Tibial nerve (tissue), 4 donors: ENCODE data around the gene HMCN1.

ENCODE experiments used
- EP300 ChIP-seq, 2 donors: sonication (generic); formaldehyde crosslinking; IDR thresholded peaks; one replicate each; pipeline ENCODE4 v1.6.1; 2017; ENCODE audit warnings: antibody characterized with exemption in 2 of 2, mild to moderate bottlenecking in 1 of 2
- POLR2A ChIP-seq, 2 donors: fragments of 450-650 bp; IDR thresholded peaks; one replicate each; pipeline ENCODE4 v1.6.1; 2017; ENCODE audit warnings: antibody characterized with exemption in 2 of 2, mild to moderate bottlenecking in 2 of 2, moderate library complexity in 2 of 2
- TF ChIP-seq, protein P1 (sequence below), 5 experiments: fragments of 200-600 bp in 3 of 5; fragments of 450-650 bp in 2 of 5; sonication (generic) in 3 of 5; IDR thresholded peaks; one replicate each; pipeline ENCODE4 v1.5.1; 2016 to 2019; ENCODE audit warnings: antibody characterized with exemption in 5 of 5, mild to moderate bottlenecking in 3 of 5, moderate library complexity in 2 of 5

DNA sequence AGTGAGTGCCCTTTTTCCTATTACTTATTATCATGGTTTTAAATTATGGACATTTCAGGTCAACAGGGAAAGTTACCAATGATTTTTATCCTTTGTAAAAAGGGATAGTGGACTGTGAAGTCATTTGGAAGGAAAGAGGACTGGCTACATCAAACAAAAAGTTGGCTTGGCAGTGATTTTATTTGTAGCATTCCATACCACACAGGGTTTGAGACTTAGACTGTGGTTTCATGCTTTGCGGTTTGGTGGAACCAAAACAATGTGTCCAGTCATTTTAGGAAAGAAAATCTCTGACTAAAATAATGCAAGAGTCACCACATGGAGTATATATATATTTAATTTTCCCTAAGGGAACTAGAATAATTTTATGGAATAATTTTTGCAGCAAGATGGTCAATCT, 239.5 kb downstream of the HMCN1 start:
- TF ChIP-seq, protein P1, sequence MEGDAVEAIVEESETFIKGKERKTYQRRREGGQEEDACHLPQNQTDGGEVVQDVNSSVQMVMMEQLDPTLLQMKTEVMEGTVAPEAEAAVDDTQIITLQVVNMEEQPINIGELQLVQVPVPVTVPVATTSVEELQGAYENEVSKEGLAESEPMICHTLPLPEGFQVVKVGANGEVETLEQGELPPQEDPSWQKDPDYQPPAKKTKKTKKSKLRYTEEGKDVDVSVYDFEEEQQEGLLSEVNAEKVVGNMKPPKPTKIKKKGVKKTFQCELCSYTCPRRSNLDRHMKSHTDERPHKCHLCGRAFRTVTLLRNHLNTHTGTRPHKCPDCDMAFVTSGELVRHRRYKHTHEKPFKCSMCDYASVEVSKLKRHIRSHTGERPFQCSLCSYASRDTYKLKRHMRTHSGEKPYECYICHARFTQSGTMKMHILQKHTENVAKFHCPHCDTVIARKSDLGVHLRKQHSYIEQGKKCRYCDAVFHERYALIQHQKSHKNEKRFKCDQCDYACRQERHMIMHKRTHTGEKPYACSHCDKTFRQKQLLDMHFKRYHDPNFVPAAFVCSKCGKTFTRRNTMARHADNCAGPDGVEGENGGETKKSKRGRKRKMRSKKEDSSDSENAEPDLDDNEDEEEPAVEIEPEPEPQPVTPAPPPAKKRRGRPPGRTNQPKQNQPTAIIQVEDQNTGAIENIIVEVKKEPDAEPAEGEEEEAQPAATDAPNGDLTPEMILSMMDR (IDR thresholded peaks at IDR 0.05), result no peak
- TF ChIP-seq POLR2A (IDR thresholded peaks at IDR 0.05) (no peak), EP300 (IDR thresholded peaks at IDR 0.05) (no peak)
